Vagina (tissue), 2 donors: ENCODE data around the gene ZMYM3. TPM values are rescaled to one million over a fixed set of nuclear protein-coding genes. Genes with fewer than 3 reads are reported as not detected.

ENCODE experiments used
- DNase-seq, 2 donors: peaks; one replicate each; pipeline ENCODE4 v3.0.0-alpha.2; 2017; ENCODE audit errors: extremely low spot score in 2 of 2
- H3K27ac ChIP-seq: fragments of 200-600 bp; sonication (generic); one replicate; pipeline ENCODE4 v1.5.1; 2019
- H3K27me3 ChIP-seq: fragments of 200-600 bp; sonication (generic); one replicate; pipeline ENCODE4 v1.5.1; 2019
- H3K36me3 ChIP-seq, 2 donors: fragments of 200-600 bp; sonication (generic); one replicate each; pipeline ENCODE4 v1.5.1; 2017 to 2019
- H3K4me1 ChIP-seq: fragments of 200-600 bp; sonication (generic); one replicate; pipeline ENCODE4 v1.5.1; 2019
- H3K4me3 ChIP-seq, 2 donors: fragments of 200-600 bp; sonication (generic); 1 replicate in 1 of 2; 2 replicates in 1 of 2; pipeline ENCODE4 v1.5.1; 2016 to 2019
- H3K9me3 ChIP-seq: fragments of 200-600 bp; sonication (generic); one replicate; pipeline ENCODE4 v1.5.1; 2019
- POLR2A ChIP-seq, 2 donors: fragments of 450-650 bp; IDR thresholded peaks; one replicate each; pipeline ENCODE4 v1.6.1; 2017; ENCODE audit warnings: antibody characterized with exemption in 2 of 2, mild to moderate bottlenecking in 2 of 2, moderate library complexity in 2 of 2
- POLR2AphosphoS5 ChIP-seq, 2 donors: sonication (generic); formaldehyde crosslinking; IDR thresholded peaks; one replicate each; pipeline ENCODE4 v1.9.0; 2017; ENCODE audit warnings: antibody characterized with exemption in 2 of 2, mild to moderate bottlenecking in 2 of 2, low read depth in 1 of 2; ENCODE audit not compliant: insufficient read depth in 1 of 2
- intact Hi-C: fragments of 100-400 bp; cut with DNase I; formaldehyde crosslinking; loops from one replicate; pipeline ENCODE4 v1.15.1; 2023
- total RNA-seq: library from RNA; depleted of rRNA; stranded (reverse); fragments of >200 nt; gene quantifications from one replicate; pipeline ENCODE4 v1.2.3, GENCODE V29; 2016
- TF ChIP-seq, protein P1 (sequence below), 3 experiments: fragments of 450-650 bp in 2 of 3; fragments of 200-600 bp in 1 of 3; sonication (generic) in 1 of 3; IDR thresholded peaks; one replicate each; pipeline ENCODE4 v1.5.1; 2017 to 2019; ENCODE audit warnings: antibody characterized with exemption in 3 of 3, mild to moderate bottlenecking in 2 of 3, moderate library complexity in 2 of 3

Gene ZMYM3
- total RNA-seq, 1 donor from 2014 or later = 27.0 TPM

DNA sequence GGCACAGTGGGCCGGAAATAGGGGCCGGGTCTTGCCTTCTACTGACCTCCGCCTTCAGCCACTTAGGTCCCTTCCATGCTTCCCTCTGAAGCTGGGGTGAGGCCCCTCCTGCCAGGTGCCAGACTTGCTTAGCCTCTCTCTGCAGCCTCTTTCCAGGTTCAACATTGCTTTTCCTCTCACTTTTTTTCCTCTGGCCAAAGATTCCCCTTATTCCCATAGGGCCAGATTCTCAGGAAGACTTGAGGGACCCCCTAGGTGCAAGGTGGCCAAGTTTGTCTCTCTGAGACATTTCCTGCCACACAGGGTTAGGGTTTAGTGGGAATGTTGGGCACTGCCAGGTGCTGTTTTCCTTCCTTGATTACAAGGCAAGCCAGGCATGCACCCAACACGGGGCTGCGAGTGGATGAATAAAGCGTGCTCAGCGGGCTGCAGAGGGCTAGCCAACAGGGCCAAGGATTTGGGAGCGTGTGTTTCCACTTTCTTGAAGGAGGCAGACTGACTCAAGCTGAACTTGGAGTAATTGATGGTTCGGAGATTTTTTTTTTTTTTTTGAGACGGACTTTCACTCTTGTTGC, 38.5 kb downstream of the ZMYM3 start:
- Histone ChIP-seq H3K9me3 (no peaks in the 10 kb centered on the region), H3K4me1 (no peaks in the 10 kb centered on the region), H3K36me3 (no peaks in the 10 kb centered on the region), H3K27me3 (no peaks in the 10 kb centered on the region), H3K27ac (no peak overlapping the region), H3K4me3 (no peak overlapping the region)
- intact Hi-C loops = no loop called here
- TF ChIP-seq, protein P1, sequence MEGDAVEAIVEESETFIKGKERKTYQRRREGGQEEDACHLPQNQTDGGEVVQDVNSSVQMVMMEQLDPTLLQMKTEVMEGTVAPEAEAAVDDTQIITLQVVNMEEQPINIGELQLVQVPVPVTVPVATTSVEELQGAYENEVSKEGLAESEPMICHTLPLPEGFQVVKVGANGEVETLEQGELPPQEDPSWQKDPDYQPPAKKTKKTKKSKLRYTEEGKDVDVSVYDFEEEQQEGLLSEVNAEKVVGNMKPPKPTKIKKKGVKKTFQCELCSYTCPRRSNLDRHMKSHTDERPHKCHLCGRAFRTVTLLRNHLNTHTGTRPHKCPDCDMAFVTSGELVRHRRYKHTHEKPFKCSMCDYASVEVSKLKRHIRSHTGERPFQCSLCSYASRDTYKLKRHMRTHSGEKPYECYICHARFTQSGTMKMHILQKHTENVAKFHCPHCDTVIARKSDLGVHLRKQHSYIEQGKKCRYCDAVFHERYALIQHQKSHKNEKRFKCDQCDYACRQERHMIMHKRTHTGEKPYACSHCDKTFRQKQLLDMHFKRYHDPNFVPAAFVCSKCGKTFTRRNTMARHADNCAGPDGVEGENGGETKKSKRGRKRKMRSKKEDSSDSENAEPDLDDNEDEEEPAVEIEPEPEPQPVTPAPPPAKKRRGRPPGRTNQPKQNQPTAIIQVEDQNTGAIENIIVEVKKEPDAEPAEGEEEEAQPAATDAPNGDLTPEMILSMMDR (IDR thresholded peaks at IDR 0.05) = no peak
- TF ChIP-seq POLR2AphosphoS5 (IDR thresholded peaks at IDR 0.05; ENCODE audit: insufficient read depth in 1 of 2, low read depth in 1 of 2) (no peak), POLR2A (IDR thresholded peaks at IDR 0.05) (no peak)
- no peak for DNase-seq

DNA sequence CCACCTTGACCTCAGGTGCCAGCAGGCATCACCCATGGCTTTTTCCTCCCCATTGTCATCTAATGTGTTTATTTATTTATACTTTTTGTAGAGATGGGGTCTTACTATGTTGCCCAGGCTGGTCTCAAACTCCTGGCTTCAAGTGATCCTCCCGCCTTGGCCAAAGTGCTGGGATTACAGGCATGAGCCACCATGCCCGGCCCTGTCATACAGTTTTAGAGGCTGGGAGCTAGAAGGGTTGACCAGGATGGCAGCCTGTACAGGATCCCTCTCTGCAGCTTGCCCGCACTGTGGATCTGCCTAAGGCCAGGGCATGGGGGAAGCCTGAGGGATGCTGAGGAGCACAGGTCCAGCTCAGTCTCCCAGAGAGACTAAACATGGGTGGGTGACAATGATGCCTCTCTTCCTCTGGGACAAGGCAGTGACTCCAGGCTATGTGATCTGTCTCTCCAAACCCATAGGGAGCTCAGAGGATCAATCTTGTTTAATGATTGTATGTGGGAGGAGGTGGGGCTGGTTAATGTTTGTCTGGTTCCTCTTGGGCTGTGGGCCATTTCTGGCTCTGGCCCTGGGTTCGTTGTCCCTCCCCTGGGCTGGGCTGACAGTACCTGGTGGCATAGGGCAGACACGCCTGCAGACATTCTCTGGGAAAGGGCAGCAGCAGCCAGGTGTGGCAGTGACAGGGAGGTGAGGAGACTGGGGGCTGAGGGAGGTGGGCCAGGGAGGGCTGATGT, 39.2 kb downstream of the ZMYM3 start:
- Histone ChIP-seq H3K4me1 (no peaks in the 10 kb centered on the region), H3K36me3 (no peaks in the 10 kb centered on the region), H3K4me3 (no peak overlapping the region), H3K9me3 (no peaks in the 10 kb centered on the region), H3K27me3 (no peaks in the 10 kb centered on the region), H3K27ac (no peak overlapping the region)
- DNase-seq = no peak
- TF ChIP-seq, protein P1 (IDR thresholded peaks at IDR 0.05) = no peak
- no peak for TF ChIP-seq POLR2AphosphoS5 (IDR thresholded peaks at IDR 0.05; ENCODE audit: insufficient read depth in 1 of 2, low read depth in 1 of 2)
- TF ChIP-seq POLR2A (IDR thresholded peaks at IDR 0.05) = no peak
- intact Hi-C loops = no loop called here

DNA sequence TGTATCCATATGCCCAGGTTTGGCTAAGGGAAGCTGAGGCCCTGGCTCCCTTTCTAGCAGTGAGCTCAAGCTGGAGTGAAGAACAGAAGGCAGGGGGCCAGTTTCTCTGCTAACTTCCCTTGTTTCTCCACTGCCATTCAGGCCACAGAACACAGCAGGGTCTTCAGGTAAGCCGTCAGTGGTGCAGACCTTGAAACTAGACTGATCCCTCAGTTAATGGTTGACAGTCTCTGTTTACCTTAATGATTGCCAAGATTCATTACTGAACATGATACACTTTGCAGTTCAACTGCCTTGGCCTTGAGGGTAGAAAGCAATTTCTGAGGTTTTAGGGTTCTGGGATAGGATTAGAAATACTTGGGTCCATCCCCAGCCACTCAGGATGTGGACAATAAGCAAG, 39.8 kb downstream of the ZMYM3 start:
- Histone ChIP-seq H3K4me1 (no peaks in the 10 kb centered on the region), H3K4me3 (no peak overlapping the region), H3K36me3 (no peaks in the 10 kb centered on the region), H3K27ac (no peak overlapping the region), H3K27me3 (no peaks in the 10 kb centered on the region), H3K9me3 (no peaks in the 10 kb centered on the region)
- DNase-seq = no peak
- intact Hi-C loops = no loop called here
- no peak for TF ChIP-seq POLR2AphosphoS5 (IDR thresholded peaks at IDR 0.05; ENCODE audit: insufficient read depth in 1 of 2, low read depth in 1 of 2)
- TF ChIP-seq, protein P1 (IDR thresholded peaks at IDR 0.05) = no peak
- no peak for TF ChIP-seq POLR2A (IDR thresholded peaks at IDR 0.05)

DNA sequence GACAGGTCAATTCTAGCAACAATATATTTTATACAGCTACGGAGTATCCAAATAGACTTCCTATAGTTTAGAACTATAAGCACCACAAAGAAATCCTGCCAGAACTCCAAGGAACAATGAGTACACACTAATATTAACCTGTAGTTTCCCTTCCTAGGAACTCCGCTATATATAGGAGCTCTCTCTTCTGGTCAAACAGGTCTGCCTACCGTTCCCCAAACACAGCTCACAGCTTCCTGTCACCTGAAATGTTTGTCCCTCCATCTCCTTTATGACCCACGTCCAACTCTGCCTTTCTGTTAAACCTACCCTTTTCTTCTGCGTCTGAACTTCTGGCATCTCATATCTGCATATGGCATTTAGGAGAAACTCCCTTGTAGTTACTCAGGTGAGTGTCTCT, 41.4 kb downstream of the ZMYM3 start:
- Histone ChIP-seq H3K27ac (no peak overlapping the region), H3K4me1 (no peaks in the 10 kb centered on the region), H3K36me3 (no peaks in the 10 kb centered on the region), H3K9me3 (no peaks in the 10 kb centered on the region), H3K4me3 (no peak overlapping the region), H3K27me3 (no peaks in the 10 kb centered on the region)
- no peak for TF ChIP-seq POLR2A (IDR thresholded peaks at IDR 0.05)
- no peak for TF ChIP-seq POLR2AphosphoS5 (IDR thresholded peaks at IDR 0.05; ENCODE audit: insufficient read depth in 1 of 2, low read depth in 1 of 2)
- TF ChIP-seq, protein P1 (IDR thresholded peaks at IDR 0.05) = no peak
- DNase-seq = no peak
- intact Hi-C loops = no loop called here

DNA sequence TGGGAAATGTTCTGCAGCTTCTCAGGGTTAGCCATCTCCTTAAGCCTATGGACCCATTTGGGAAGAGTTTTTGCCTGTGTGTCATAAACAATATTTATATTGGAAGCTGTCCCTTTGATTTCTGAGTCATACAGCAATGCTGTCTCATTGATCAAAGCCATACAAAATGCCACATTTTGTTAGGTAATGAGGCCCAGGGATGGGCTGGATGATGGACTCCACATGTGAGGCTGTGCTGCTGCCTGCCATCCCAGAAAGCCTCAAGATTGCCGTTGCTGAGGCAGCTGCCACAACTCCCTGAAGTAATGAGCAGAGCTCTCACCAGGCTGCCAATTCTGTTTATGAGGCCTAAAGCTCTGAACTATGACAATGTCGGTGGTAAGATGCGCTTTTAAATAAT, 43.1 kb downstream of the ZMYM3 start:
- H3K36me3 ChIP-seq = no peaks in the 10 kb centered on the region
- TF ChIP-seq POLR2A (IDR thresholded peaks at IDR 0.05) (no peak), POLR2AphosphoS5 (IDR thresholded peaks at IDR 0.05; ENCODE audit: insufficient read depth in 1 of 2, low read depth in 1 of 2) (no peak)
- TF ChIP-seq, protein P1 (IDR thresholded peaks at IDR 0.05) = no peak
- intact Hi-C loops = no loop called here
- no peak overlapping the region for H3K4me3 ChIP-seq
- H3K27ac ChIP-seq = no peak overlapping the region
- no peaks in the 10 kb centered on the region for H3K27me3 ChIP-seq
- no peak for DNase-seq
- H3K4me1 ChIP-seq = no peaks in the 10 kb centered on the region
- H3K9me3 ChIP-seq = no peaks in the 10 kb centered on the region
